H1 (cell line): ENCODE data around the gene MLF2. TPM values are rescaled to one million over a fixed set of nuclear protein-coding genes. Genes with fewer than 3 reads are reported as not detected.

Experiments
- CTCF ChIA-PET: fragments of 300-600 bp; sonication (Branson Sonifier 250); formaldehyde crosslinking; loops from one replicate; lab custom pipeline; 2021; ENCODE audit not compliant: partially characterized antibody; lab: Charles Lee
- POLR2A ChIA-PET: fragments of 300-600 bp; sonication (Branson Sonifier 250); formaldehyde crosslinking; loops from one replicate; lab custom pipeline; 2021; ENCODE audit warnings: inconsistent platforms; ENCODE audit not compliant: partially characterized antibody; lab: Charles Lee
- DNase-seq, 2 experiments: peaks; one replicate each; pipeline versions ENCODE4 v3.0.0 to v3.0.0-alpha.2; 2010 to 2022; ENCODE audit warnings: low spot score in 2 of 2, low read depth in 1 of 2, mixed read lengths in 1 of 2
- FAIRE-seq: peaks from 2 replicates; lab custom pipeline; 2011; peaks lifted over from hg19 to GRCh38; lab: Jason Lieb, UNC
- H2AFZ ChIP-seq: 2 replicates; pipeline ENCODE4 v1.8.1; 2012; ENCODE audit warnings: low read length, inconsistent platforms
- H2AK5ac ChIP-seq: 2 replicates; pipeline ENCODE4 v1.6.1; 2013; ENCODE audit warnings: low read depth, low read length
- H2BK120ac ChIP-seq: replicated peaks from 2 replicates; pipeline ENCODE3; 2013; ENCODE audit warnings: low read depth, low read length, inconsistent platforms
- H2BK12ac ChIP-seq: 2 replicates; pipeline ENCODE4 v1.6.1; 2013; ENCODE audit warnings: low read depth, low read length
- H2BK15ac ChIP-seq: 2 replicates; pipeline ENCODE4 v1.6.1; 2013; ENCODE audit warnings: low read length
- H2BK20ac ChIP-seq: 2 replicates; pipeline ENCODE4 v1.6.1; 2013; ENCODE audit warnings: low read length
- H2BK5ac ChIP-seq: 2 replicates; pipeline ENCODE4 v1.6.1; 2013; ENCODE audit warnings: low read depth, low read length
- H3K14ac ChIP-seq: 2 replicates; pipeline ENCODE4 v1.6.1; 2013; ENCODE audit warnings: inconsistent platforms; ENCODE audit not compliant: insufficient read length
- H3K18ac ChIP-seq: 2 replicates; pipeline ENCODE4 v1.6.1; 2013; ENCODE audit warnings: low read length; ENCODE audit errors: extremely low read depth
- H3K23ac ChIP-seq: 2 replicates; pipeline ENCODE4 v1.6.1; 2013; ENCODE audit warnings: inconsistent platforms; ENCODE audit not compliant: insufficient read length
- H3K23me2 ChIP-seq: 2 replicates; pipeline ENCODE4 v1.6.1; 2013; ENCODE audit warnings: low read depth, low read length
- H3K27ac ChIP-seq: 2 replicates; pipeline ENCODE4 v1.6.1; 2011; ENCODE audit warnings: low read depth, low read length, inconsistent platforms
- H3K27me3 ChIP-seq, 4 experiments: replicated peaks in 1 of 4; 1 replicate in 1 of 4; 2 replicates in 3 of 4; pipeline versions ENCODE4 v1.6.1 to v1.8.1; 2011 to 2013; ENCODE audit warnings: low read length in 3 of 4, mild to moderate bottlenecking in 3 of 4, inconsistent platforms in 2 of 4, mixed read lengths in 2 of 4, moderate library complexity in 1 of 4; ENCODE audit not compliant: control insufficient read depth in 3 of 4, insufficient read depth in 3 of 4; ENCODE audit errors: extremely low read depth in 1 of 4
- H3K36me3 ChIP-seq, 4 experiments: 2 replicates each; pipeline versions ENCODE4 v1.6.1 to v1.8.1; 2011 to 2013; ENCODE audit warnings: mild to moderate bottlenecking in 4 of 4, low read length in 3 of 4, moderate library complexity in 2 of 4, control low read depth in 1 of 4, inconsistent platforms in 1 of 4; ENCODE audit not compliant: insufficient read depth in 4 of 4, control insufficient read depth in 2 of 4
- H3K4ac ChIP-seq: replicated peaks from 2 replicates; pipeline ENCODE3; 2013; ENCODE audit warnings: low read length, low read depth, mixed read lengths, inconsistent platforms; ENCODE audit not compliant: insufficient read length
- H3K4me1 ChIP-seq, 4 experiments: replicated peaks in 1 of 4; 1 replicate in 1 of 4; 2 replicates in 3 of 4; pipeline versions ENCODE4 v1.6.1 to v1.8.1; 2011 to 2013; ENCODE audit warnings: low read length in 3 of 4, inconsistent platforms in 2 of 4, mixed read lengths in 1 of 4; ENCODE audit not compliant: insufficient read depth in 4 of 4, control insufficient read depth in 3 of 4
- H3K4me2 ChIP-seq, 2 experiments: 2 replicates each; pipeline versions ENCODE4 v1.6.1 to v1.8.1; 2011 to 2013; ENCODE audit warnings: low read depth in 2 of 2, low read length in 2 of 2, control low read depth in 1 of 2, inconsistent platforms in 1 of 2, mild to moderate bottlenecking in 1 of 2; ENCODE audit not compliant: insufficient read depth in 1 of 2
- H3K4me3 ChIP-seq, 4 experiments: fragments of 200-600, 300-600 bp in 1 of 4; sonication (generic), shearing (Covaris generic), sonication (Bioruptor Twin) in 1 of 4; 2 replicates each; pipeline versions ENCODE4 v1.5.1 to v1.8.1; 2011 to 2016; ENCODE audit warnings: low read length in 4 of 4, low read depth in 3 of 4, control low read depth in 2 of 4, inconsistent platforms in 2 of 4, mild to moderate bottlenecking in 2 of 4, mixed read lengths in 1 of 4, moderate library complexity in 1 of 4; ENCODE audit not compliant: insufficient read depth in 2 of 4; ENCODE audit errors: extremely low read depth in 1 of 4
- H3K56ac ChIP-seq: replicated peaks from 2 replicates; pipeline ENCODE3; 2013; ENCODE audit warnings: low read depth, mild to moderate bottlenecking, mixed read lengths, low read length, inconsistent platforms; ENCODE audit not compliant: insufficient read length
- H3K79me1 ChIP-seq: 2 replicates; pipeline ENCODE4 v1.6.1; 2013; ENCODE audit warnings: low read depth, low read length, control low read depth
- H3K79me2 ChIP-seq, 2 experiments: 2 replicates each; pipeline versions ENCODE4 v1.6.1 to v1.8.1; 2012 to 2013; ENCODE audit warnings: low read length in 2 of 2, mild to moderate bottlenecking in 2 of 2, inconsistent platforms in 1 of 2; ENCODE audit not compliant: insufficient read depth in 2 of 2, control insufficient read depth in 1 of 2
- H3K9ac ChIP-seq, 4 experiments: replicated peaks in 1 of 4; 1 replicate in 1 of 4; 2 replicates in 3 of 4; pipeline versions ENCODE4 v1.6.1 to v1.8.1; 2011 to 2013; ENCODE audit warnings: low read depth in 3 of 4, low read length in 3 of 4, control low read depth in 2 of 4, mild to moderate bottlenecking in 2 of 4, moderate library complexity in 2 of 4, inconsistent platforms in 1 of 4; ENCODE audit errors: extremely low read depth in 1 of 4
- H3K9me3 ChIP-seq, 2 experiments: 2 replicates each; pipeline versions ENCODE4 v1.6.1 to v1.8.1; 2012 to 2013; ENCODE audit warnings: mild to moderate bottlenecking in 2 of 2, moderate library complexity in 2 of 2, control low read depth in 1 of 2, inconsistent platforms in 1 of 2, low read depth in 1 of 2, low read length in 1 of 2, mixed read lengths in 1 of 2; ENCODE audit not compliant: insufficient read depth in 2 of 2
- H4K20me1 ChIP-seq, 2 experiments: replicated peaks in 1 of 2; 2 replicates each; pipeline versions ENCODE3 to v1.8.1; 2011 to 2013; ENCODE audit warnings: inconsistent platforms in 2 of 2, low read length in 2 of 2, mild to moderate bottlenecking in 1 of 2; ENCODE audit not compliant: insufficient read depth in 2 of 2, control insufficient read depth in 1 of 2
- H4K5ac ChIP-seq: 2 replicates; pipeline ENCODE4 v1.6.1; 2013; ENCODE audit warnings: low read length, low read depth, mixed read lengths, inconsistent platforms; ENCODE audit not compliant: insufficient read length
- H4K8ac ChIP-seq: 2 replicates; pipeline ENCODE4 v1.8.0; 2013; ENCODE audit warnings: mild to moderate bottlenecking, moderate library complexity, low read length, inconsistent platforms; ENCODE audit not compliant: insufficient read depth; ENCODE audit errors: extremely low read depth
- H4K91ac ChIP-seq: replicated peaks from 2 replicates; pipeline ENCODE3; 2013; ENCODE audit warnings: low read length, mixed read lengths, inconsistent platforms; ENCODE audit not compliant: insufficient read length
- WGBS, 2 experiments: shearing (Covaris generic) in 1 of 2; methylation state at CpG; one replicate each; pipeline versions ENCODE4 v1.1.6 to v1.1.7; 2013 to 2015; ENCODE audit warnings: low lambda C conversion rate in 2 of 2, mixed read lengths in 2 of 2, inconsistent platforms in 1 of 2, low coverage in 1 of 2, missing lambda C conversion rate in 1 of 2; ENCODE audit not compliant: insufficient replicate concordance in 2 of 2, insufficient coverage in 1 of 2, insufficient read length in 1 of 2; ENCODE audit errors: extremely low coverage in 1 of 2, missing lambda C conversion rate in 1 of 2; 5-methylcytosine and 5-hydroxymethylcytosine counted together
- polyA plus RNA-seq, 7 experiments: library from polyadenylated mRNA; depleted of rRNA in 3 of 7; stranded (reverse) in 5 of 7; unstranded in 2 of 7; fragments of >200 nt in 5 of 7; fragments of 200-250 nt in 2 of 7; gene quantifications; 1 replicate in 5 of 7; 2 replicates in 1 of 7; 4 replicates in 1 of 7; pipeline versions ENCODE4 v1.2.1 to v1.2.3, GENCODE V29; 2011 to 2013; ENCODE audit warnings: missing spikeins in 2 of 7, mixed read lengths in 2 of 7
- total RNA-seq: library from RNA; stranded (reverse); fragmentation: NEBNext Ultra II Directional; extraction: Animal tissue kit (Norgen Biotek cat#: 25700); gene quantifications from 2 replicates; pipeline ENCODE4 v1.2.1, GENCODE V29; 2021

Gene MLF2
- total and polyA plus RNA-seq, 2 of the 8 experiments (the other 6 are each of a cell fraction or from before 2014, with no cell fraction given), result 229 to 401 TPM

- Histone ChIP-seq H4K8ac (no peak overlapping the region), H3K4me2 (no peak overlapping the region), H2BK20ac (no peak overlapping the region), H3K36me3 (peaks cover 28 to 64% (median 50%) of the 10 kb centered on the region in 4 experiments), H3K9ac (no peak overlapping the region), H4K91ac (no peak overlapping the region), H3K27ac (no peak overlapping the region), H4K5ac (no peak overlapping the region), H4K20me1 (peaks cover 2 to 11% of the 10 kb centered on the region in 2 experiments), H2BK120ac (no peak overlapping the region), H2BK15ac (no peak overlapping the region), H3K9me3 (no peaks in the 10 kb centered on the region; a peak in 1 of 4 replicates), H3K14ac (no peak overlapping the region), H3K4ac (no peak overlapping the region), H2AK5ac (no peak overlapping the region), H3K23me2 (peaks cover 4% of the 10 kb centered on the region), H3K4me3 (no peak overlapping the region), H3K18ac (no peak overlapping the region), H3K27me3 (no peaks in the 10 kb centered on the region), H3K56ac (no peak overlapping the region), H3K79me2 (peaks cover 0 to 11% of the 10 kb centered on the region in 2 experiments; a peak in 2 of 4 replicates), H3K79me1 (peaks cover 5% of the 10 kb centered on the region; the same call in 1 of the 2 replicates), H2BK5ac (no peak overlapping the region), H3K23ac (no peak overlapping the region), H3K4me1 (peaks cover 0 to 4% (median 2%) of the 10 kb centered on the region in 4 experiments; a peak in 3 of 7 replicates), H2BK12ac (no peak overlapping the region), H2AFZ (no peak overlapping the region)
- 77% methylated on average over 4 of the region's 4 CpGs; no CpG with 5 or more reads in 1 of the 2 experiments for WGBS, 2 experiments
- DNase-seq, result no peak
- FAIRE-seq, result no peak
- CTCF ChIA-PET, result interaction anchor here (0.7 to 2.3 kb wide), 7 partner anchors 17 to 86 kb away, joined by 3 to 9 read pairs (median 3); no protein-coding TSS in a partner anchor
- POLR2A ChIA-PET, result interaction anchor here (0.7 to 1.8 kb wide), 8 partner anchors 14 to 92 kb away, joined by 3 to 5 read pairs (median 4); no protein-coding TSS in a partner anchor
These were observed 5.7 kb downstream of the MLF2 start for GRCh38 chr12:6747216-6747615.
